H1 (cell line): ENCODE results near the gene RTN4RL1. TPM values are rescaled to one million over a fixed set of nuclear protein-coding genes. Genes with fewer than 3 reads are reported as not detected.

Experiments used
- BACH1 ChIP-seq: IDR thresholded peaks from 2 replicates; pipeline ENCODE4 v1.6.1; 2012; ENCODE audit warnings: low read length, improper control_type of control experiment
- CEBPB ChIP-seq: IDR thresholded peaks from 2 replicates; pipeline ENCODE4 v1.6.1; 2012; ENCODE audit warnings: low read depth, low read length
- EGR1 ChIP-seq: IDR thresholded peaks from 2 replicates; pipeline ENCODE4 v1.6.1; 2011; ENCODE audit warnings: low read depth, low read length, borderline replicate concordance
- HDAC2 ChIP-seq, 2 experiments: fragments of 300-600 bp in 1 of 2; sonication (generic) in 1 of 2; IDR thresholded peaks; 2 replicates each; pipeline ENCODE4 v1.6.1; 2011 to 2012; ENCODE audit warnings: low read depth in 2 of 2, low read length in 2 of 2, mild to moderate bottlenecking in 2 of 2, moderate library complexity in 2 of 2, borderline replicate concordance in 1 of 2, inconsistent platforms in 1 of 2
- POU5F1 ChIP-seq: IDR thresholded peaks from 2 replicates; pipeline ENCODE4 v1.6.1; 2011; ENCODE audit warnings: low read depth, mild to moderate bottlenecking, low read length, moderate library complexity
- RXRA ChIP-seq: IDR thresholded peaks from 2 replicates; pipeline ENCODE4 v1.6.1; 2011; ENCODE audit warnings: low read depth, mild to moderate bottlenecking, low read length, moderate library complexity; ENCODE audit not compliant: insufficient read depth
- SUZ12 ChIP-seq: fragments of 200-600 bp; sonication (generic); IDR thresholded peaks from 2 replicates; pipeline ENCODE4 v1.6.1; 2012; ENCODE audit warnings: mild to moderate bottlenecking, inconsistent platforms, low read length, moderate library complexity, mixed read lengths
- TAF1 ChIP-seq: IDR thresholded peaks from 2 replicates; pipeline ENCODE4 v1.6.1; 2011; ENCODE audit warnings: mild to moderate bottlenecking, low read depth, low read length
- polyA plus RNA-seq, 7 experiments: library from polyadenylated mRNA; depleted of rRNA in 3 of 7; stranded (reverse) in 5 of 7; unstranded in 2 of 7; fragments of >200 nt in 5 of 7; fragments of 200-250 nt in 2 of 7; gene quantifications; 1 replicate in 5 of 7; 2 replicates in 1 of 7; 4 replicates in 1 of 7; pipeline versions ENCODE4 v1.2.1 to v1.2.3, GENCODE V29; 2011 to 2013; ENCODE audit warnings: missing spikeins in 2 of 7, mixed read lengths in 2 of 7
- total RNA-seq: library from RNA; stranded (reverse); fragmentation: NEBNext Ultra II Directional; extraction: Animal tissue kit (Norgen Biotek cat#: 25700); gene quantifications from 2 replicates; pipeline ENCODE4 v1.2.1, GENCODE V29; 2021
- TF ChIP-seq, protein P1 (sequence below): fragments of 300-600 bp; sonication (generic); IDR thresholded peaks from 2 replicates; pipeline ENCODE4 v1.7.1; 2012; ENCODE audit warnings: low read length, moderate library complexity, mild to moderate bottlenecking, inconsistent platforms; ENCODE audit not compliant: insufficient replicate concordance
- TF ChIP-seq, protein P2 (sequence below): IDR thresholded peaks from 2 replicates; pipeline ENCODE4 v1.6.1; 2012; ENCODE audit warnings: inconsistent platforms

Gene RTN4RL1
- total and polyA plus RNA-seq, 2 of the 8 experiments (the other 6 are each of a cell fraction or from before 2014, with no cell fraction given), result 0.09 TPM; not detected in 1

DNA sequence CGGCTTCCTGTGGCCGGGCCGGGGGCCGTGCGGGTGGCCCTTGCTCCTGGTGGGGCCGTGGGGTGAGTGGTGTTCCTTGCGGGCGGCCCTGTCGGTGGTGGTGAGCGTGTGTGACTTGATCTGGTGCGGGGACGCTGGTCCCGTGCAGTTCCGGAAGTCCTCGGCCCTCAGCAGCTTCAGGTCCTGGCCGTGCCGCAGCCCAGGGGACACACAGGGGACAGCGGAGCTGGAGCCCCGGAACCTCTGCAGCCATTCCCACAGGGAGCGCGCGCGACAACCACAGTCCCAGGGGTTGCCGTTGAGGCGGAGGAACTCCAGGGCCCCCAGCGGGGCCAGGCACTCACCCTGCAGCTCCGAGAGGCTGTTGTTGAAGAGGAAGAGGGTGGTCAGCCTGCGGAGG, 88.4 kb downstream of the RTN4RL1 start (continued):
- TF ChIP-seq, protein P1, sequence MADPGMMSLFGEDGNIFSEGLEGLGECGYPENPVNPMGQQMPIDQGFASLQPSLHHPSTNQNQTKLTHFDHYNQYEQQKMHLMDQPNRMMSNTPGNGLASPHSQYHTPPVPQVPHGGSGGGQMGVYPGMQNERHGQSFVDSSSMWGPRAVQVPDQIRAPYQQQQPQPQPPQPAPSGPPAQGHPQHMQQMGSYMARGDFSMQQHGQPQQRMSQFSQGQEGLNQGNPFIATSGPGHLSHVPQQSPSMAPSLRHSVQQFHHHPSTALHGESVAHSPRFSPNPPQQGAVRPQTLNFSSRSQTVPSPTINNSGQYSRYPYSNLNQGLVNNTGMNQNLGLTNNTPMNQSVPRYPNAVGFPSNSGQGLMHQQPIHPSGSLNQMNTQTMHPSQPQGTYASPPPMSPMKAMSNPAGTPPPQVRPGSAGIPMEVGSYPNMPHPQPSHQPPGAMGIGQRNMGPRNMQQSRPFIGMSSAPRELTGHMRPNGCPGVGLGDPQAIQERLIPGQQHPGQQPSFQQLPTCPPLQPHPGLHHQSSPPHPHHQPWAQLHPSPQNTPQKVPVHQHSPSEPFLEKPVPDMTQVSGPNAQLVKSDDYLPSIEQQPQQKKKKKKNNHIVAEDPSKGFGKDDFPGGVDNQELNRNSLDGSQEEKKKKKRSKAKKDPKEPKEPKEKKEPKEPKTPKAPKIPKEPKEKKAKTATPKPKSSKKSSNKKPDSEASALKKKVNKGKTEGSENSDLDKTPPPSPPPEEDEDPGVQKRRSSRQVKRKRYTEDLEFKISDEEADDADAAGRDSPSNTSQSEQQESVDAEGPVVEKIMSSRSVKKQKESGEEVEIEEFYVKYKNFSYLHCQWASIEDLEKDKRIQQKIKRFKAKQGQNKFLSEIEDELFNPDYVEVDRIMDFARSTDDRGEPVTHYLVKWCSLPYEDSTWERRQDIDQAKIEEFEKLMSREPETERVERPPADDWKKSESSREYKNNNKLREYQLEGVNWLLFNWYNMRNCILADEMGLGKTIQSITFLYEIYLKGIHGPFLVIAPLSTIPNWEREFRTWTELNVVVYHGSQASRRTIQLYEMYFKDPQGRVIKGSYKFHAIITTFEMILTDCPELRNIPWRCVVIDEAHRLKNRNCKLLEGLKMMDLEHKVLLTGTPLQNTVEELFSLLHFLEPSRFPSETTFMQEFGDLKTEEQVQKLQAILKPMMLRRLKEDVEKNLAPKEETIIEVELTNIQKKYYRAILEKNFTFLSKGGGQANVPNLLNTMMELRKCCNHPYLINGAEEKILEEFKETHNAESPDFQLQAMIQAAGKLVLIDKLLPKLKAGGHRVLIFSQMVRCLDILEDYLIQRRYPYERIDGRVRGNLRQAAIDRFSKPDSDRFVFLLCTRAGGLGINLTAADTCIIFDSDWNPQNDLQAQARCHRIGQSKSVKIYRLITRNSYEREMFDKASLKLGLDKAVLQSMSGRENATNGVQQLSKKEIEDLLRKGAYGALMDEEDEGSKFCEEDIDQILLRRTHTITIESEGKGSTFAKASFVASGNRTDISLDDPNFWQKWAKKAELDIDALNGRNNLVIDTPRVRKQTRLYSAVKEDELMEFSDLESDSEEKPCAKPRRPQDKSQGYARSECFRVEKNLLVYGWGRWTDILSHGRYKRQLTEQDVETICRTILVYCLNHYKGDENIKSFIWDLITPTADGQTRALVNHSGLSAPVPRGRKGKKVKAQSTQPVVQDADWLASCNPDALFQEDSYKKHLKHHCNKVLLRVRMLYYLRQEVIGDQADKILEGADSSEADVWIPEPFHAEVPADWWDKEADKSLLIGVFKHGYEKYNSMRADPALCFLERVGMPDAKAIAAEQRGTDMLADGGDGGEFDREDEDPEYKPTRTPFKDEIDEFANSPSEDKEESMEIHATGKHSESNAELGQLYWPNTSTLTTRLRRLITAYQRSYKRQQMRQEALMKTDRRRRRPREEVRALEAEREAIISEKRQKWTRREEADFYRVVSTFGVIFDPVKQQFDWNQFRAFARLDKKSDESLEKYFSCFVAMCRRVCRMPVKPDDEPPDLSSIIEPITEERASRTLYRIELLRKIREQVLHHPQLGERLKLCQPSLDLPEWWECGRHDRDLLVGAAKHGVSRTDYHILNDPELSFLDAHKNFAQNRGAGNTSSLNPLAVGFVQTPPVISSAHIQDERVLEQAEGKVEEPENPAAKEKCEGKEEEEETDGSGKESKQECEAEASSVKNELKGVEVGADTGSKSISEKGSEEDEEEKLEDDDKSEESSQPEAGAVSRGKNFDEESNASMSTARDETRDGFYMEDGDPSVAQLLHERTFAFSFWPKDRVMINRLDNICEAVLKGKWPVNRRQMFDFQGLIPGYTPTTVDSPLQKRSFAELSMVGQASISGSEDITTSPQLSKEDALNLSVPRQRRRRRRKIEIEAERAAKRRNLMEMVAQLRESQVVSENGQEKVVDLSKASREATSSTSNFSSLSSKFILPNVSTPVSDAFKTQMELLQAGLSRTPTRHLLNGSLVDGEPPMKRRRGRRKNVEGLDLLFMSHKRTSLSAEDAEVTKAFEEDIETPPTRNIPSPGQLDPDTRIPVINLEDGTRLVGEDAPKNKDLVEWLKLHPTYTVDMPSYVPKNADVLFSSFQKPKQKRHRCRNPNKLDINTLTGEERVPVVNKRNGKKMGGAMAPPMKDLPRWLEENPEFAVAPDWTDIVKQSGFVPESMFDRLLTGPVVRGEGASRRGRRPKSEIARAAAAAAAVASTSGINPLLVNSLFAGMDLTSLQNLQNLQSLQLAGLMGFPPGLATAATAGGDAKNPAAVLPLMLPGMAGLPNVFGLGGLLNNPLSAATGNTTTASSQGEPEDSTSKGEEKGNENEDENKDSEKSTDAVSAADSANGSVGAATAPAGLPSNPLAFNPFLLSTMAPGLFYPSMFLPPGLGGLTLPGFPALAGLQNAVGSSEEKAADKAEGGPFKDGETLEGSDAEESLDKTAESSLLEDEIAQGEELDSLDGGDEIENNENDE, result no peak
- no peak for TF ChIP-seq POU5F1
- TF ChIP-seq, protein P2, sequence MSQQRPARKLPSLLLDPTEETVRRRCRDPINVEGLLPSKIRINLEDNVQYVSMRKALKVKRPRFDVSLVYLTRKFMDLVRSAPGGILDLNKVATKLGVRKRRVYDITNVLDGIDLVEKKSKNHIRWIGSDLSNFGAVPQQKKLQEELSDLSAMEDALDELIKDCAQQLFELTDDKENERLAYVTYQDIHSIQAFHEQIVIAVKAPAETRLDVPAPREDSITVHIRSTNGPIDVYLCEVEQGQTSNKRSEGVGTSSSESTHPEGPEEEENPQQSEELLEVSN, result no peak
- no peak for TF ChIP-seq RXRA
- no peak for TF ChIP-seq TAF1
- no peak for TF ChIP-seq EGR1
- no peak for TF ChIP-seq SUZ12
- no peak for TF ChIP-seq BACH1
- no peak for TF ChIP-seq CEBPB
- no peak for TF ChIP-seq HDAC2 (IDR thresholded peaks at IDR 0.05; ENCODE audit: borderline replicate concordance in 1 of 2, low read depth in 2 of 2, low read length in 2 of 2)
